Measurements from ENCODE around the gene VTCN1. TPM values are rescaled to one million over a fixed set of nuclear protein-coding genes. Genes with fewer than 3 reads are reported as not detected.
A peak's percentile ranks its signal among the peaks of the same experiment; 100 is the strongest.

The VTCN1 gene
- total and polyA plus RNA-seq, 2 of the 8 experiments (the other 6 are each of a cell fraction or from before 2014, with no cell fraction given): 0.32 TPM; not detected in 1

DNA sequence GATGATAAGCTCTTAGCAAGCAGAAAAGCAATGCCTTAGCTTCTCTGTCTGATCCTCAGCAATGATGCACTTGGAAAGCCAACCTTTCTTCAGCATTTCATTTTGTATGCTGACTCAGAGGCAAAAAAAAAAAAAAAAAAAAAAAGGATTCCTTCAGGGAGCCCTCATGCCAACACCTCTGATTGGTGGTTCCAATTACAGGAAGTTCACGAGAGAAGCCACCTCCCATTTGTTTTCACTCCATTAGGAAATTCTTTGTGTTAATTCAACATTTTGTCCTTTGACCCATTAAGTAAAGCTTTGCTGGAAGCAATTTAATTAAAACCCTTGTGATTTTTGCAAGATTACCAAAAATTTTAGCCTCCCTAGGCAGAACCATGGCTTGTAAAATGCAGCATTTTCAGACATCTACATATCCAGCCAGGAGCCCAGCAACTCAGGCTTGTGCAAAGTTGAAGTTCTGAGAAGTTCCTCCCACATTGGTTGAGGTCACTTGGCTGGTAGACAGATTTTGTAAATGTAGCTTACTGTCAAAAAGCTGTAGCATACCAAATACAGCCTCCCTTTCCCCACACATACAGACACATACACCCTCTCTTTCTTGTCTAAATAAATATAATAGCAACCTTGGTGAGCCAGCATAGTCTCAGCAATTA, 27.1 kb upstream of the VTCN1 start:
- H3K4ac ChIP-seq (replicated peaks; ENCODE audit: insufficient read length, low read depth, low read length): no peak overlapping the region
- H3K4me1 ChIP-seq (replicated peaks in 1 of 4; ENCODE audit: control insufficient read depth in 3 of 4, insufficient read depth in 4 of 4, low read length in 3 of 4): peaks cover 0 to 8% (median 4%) of the 10 kb centered on the region in 4 experiments; a peak in 5 of 7 replicates
- H3K9ac ChIP-seq (replicated peaks in 1 of 4; ENCODE audit: extremely low read depth in 1 of 4, low read depth in 3 of 4, low read length in 3 of 4): no peak overlapping the region
- H4K5ac ChIP-seq (ENCODE audit: insufficient read length, low read depth, low read length): no peak overlapping the region
- H3K79me1 ChIP-seq (ENCODE audit: low read depth, low read length): no peaks in the 10 kb centered on the region
- no peak overlapping the region for H3K4me2 ChIP-seq (ENCODE audit: insufficient read depth in 1 of 2, low read depth in 2 of 2, low read length in 2 of 2)
- H3K27ac ChIP-seq (ENCODE audit: low read depth, low read length): no peak overlapping the region
- no peak overlapping the region for H2BK12ac ChIP-seq (ENCODE audit: low read depth, low read length)
- no peak overlapping the region for H2BK15ac ChIP-seq (ENCODE audit: low read length)
- H2BK5ac ChIP-seq (ENCODE audit: low read depth, low read length): no peak overlapping the region
- H3K23me2 ChIP-seq (ENCODE audit: low read depth, low read length): no peaks in the 10 kb centered on the region; the same call in 1 of the 2 replicates
- 75% methylated on average over 1 of the region's 1 CpG; no CpG with 5 or more reads in 1 of the 2 experiments for WGBS, 2 experiments (ENCODE audit: extremely low coverage in 1 of 2, insufficient coverage in 1 of 2, insufficient read length in 1 of 2, insufficient replicate concordance in 2 of 2, low coverage in 1 of 2, low lambda C conversion rate in 2 of 2, missing lambda C conversion rate in 1 of 2)
- H3K9me3 ChIP-seq (ENCODE audit: insufficient read depth in 2 of 2, low read depth in 1 of 2, low read length in 1 of 2): no peaks in the 10 kb centered on the region; a peak in 1 of 4 replicates
- CTCF ChIA-PET (ENCODE audit: partially characterized antibody): interaction anchor here (0.6 to 0.7 kb wide), 2 partner anchors 20 to 133 kb away, joined by 3 read pairs; no protein-coding TSS in a partner anchor
- no peak overlapping the region for H4K8ac ChIP-seq (ENCODE audit: extremely low read depth, insufficient read depth, low read length)
- FAIRE-seq (no peak), DNase-seq (ENCODE audit: low read depth in 1 of 2, low spot score in 2 of 2) (no peak)
- no peak overlapping the region for H3K18ac ChIP-seq (ENCODE audit: extremely low read depth, low read length)
- no peak overlapping the region for H3K56ac ChIP-seq (replicated peaks; ENCODE audit: insufficient read length, low read depth, low read length)
- no peak overlapping the region; the same call in 1 of the 2 replicates for H2BK20ac ChIP-seq (ENCODE audit: low read length)
- no peaks in the 10 kb centered on the region for H4K20me1 ChIP-seq (replicated peaks in 1 of 2; ENCODE audit: control insufficient read depth in 1 of 2, insufficient read depth in 2 of 2, low read length in 2 of 2)
- H3K36me3 ChIP-seq (ENCODE audit: control insufficient read depth in 2 of 4, insufficient read depth in 4 of 4, low read length in 3 of 4): no peaks in the 10 kb centered on the region
- H3K27me3 ChIP-seq (replicated peaks in 1 of 4; ENCODE audit: control insufficient read depth in 3 of 4, extremely low read depth in 1 of 4, insufficient read depth in 3 of 4, low read length in 3 of 4): no peaks in the 10 kb centered on the region
- H2AFZ ChIP-seq (ENCODE audit: low read length): peak overlapping the region; percentile 64; the same call in 1 of the 2 replicates
- 0 out of 2 replicates have a peak overlapping the region, but pooled peaks have one; percentile 70 for H2AK5ac ChIP-seq (ENCODE audit: low read depth, low read length)
- no peak overlapping the region for H3K4me3 ChIP-seq (ENCODE audit: extremely low read depth in 1 of 4, insufficient read depth in 2 of 4, low read depth in 3 of 4, low read length in 4 of 4)
- no peak overlapping the region for H4K91ac ChIP-seq (replicated peaks; ENCODE audit: insufficient read length, low read length)
- no peak for TF ChIP-seq YY1 (IDR thresholded peaks at IDR 0.05; ENCODE audit: low read depth, low read length)
- TF ChIP-seq, protein P1, sequence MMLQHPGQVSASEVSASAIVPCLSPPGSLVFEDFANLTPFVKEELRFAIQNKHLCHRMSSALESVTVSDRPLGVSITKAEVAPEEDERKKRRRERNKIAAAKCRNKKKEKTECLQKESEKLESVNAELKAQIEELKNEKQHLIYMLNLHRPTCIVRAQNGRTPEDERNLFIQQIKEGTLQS (IDR thresholded peaks at IDR 0.05; ENCODE audit: insufficient read depth, low read depth, low read length): no peak
- no peak for TF ChIP-seq KDM4A (IDR thresholded peaks at IDR 0.05; ENCODE audit: low read depth, low read length, severe bottlenecking)
- no peak for TF ChIP-seq SIN3A (conservative IDR thresholded peaks at IDR 0.05 in 1 of 2, IDR thresholded peaks at IDR 0.05 in 1 of 2; ENCODE audit: low read depth in 1 of 2, low read length in 2 of 2)
- TF ChIP-seq BRCA1 (IDR thresholded peaks at IDR 0.05; ENCODE audit: low read depth, low read length): no peak
- TF ChIP-seq ZNF274 (IDR thresholded peaks at IDR 0.05; ENCODE audit: borderline replicate concordance, extremely low read depth, low read length): no peak
- no peak for TF ChIP-seq PHF8 (conservative IDR thresholded peaks at IDR 0.05; ENCODE audit: low read depth, low read length)
- H3K14ac ChIP-seq (ENCODE audit: insufficient read length): no peak overlapping the region
- no peak overlapping the region for H2BK120ac ChIP-seq (replicated peaks; ENCODE audit: low read depth, low read length)
- no peaks in the 10 kb centered on the region for H3K79me2 ChIP-seq (ENCODE audit: control insufficient read depth in 1 of 2, insufficient read depth in 2 of 2, low read length in 2 of 2)
- H3K23ac ChIP-seq (ENCODE audit: insufficient read length): no peak overlapping the region
- POLR2A ChIA-PET (ENCODE audit: partially characterized antibody): no interaction called here

All from H1 (cell line).